Epithelial cell of proximal tubule (primary cell): ENCODE data around the gene SLC35D1. TPM values are rescaled to one million over a fixed set of nuclear protein-coding genes. Genes with fewer than 3 reads are reported as not detected.

Experiments
- DNase-seq: peaks from one replicate; pipeline ENCODE4 v3.0.0-alpha.2; 2011; ENCODE audit warnings: low read depth
- H3K4me3 ChIP-seq: 2 replicates; pipeline ENCODE4 v1.5.1; 2011; ENCODE audit warnings: low read depth, mild to moderate bottlenecking, low read length
- CTCF ChIP-seq: conservative IDR thresholded peaks from 2 replicates; pipeline ENCODE4 v1.5.1; 2012; ENCODE audit warnings: low read depth, mild to moderate bottlenecking, low read length
- total RNA-seq: library from RNA; depleted of rRNA; stranded (reverse); fragments of >200 nt; gene quantifications from 2 replicates; pipeline ENCODE4 v1.2.3, GENCODE V29; 2015

The SLC35D1 gene
- total RNA-seq, 1 donor from 2014 or later, result 3.6 TPM

- H3K4me3 ChIP-seq, result no peak overlapping the region
- DNase-seq, result no peak
- TF ChIP-seq CTCF, result no peak
Observed at GRCh38 chr1:67061266-67061665, 7.3 kb upstream of the SLC35D1 start.

GRCh38 chr1:67060811-67061218, 6.9 kb upstream of the SLC35D1 start:
- peak; percentile 87 for DNase-seq
- H3K4me3 ChIP-seq, result no peak overlapping the region
- TF ChIP-seq CTCF, result no peak

GRCh38 chr1:67059346-67059745, 5.4 kb upstream of the SLC35D1 start:
- DNase-seq, result no peak
- no peak overlapping the region for H3K4me3 ChIP-seq
- TF ChIP-seq CTCF, result no peak

GRCh38 chr1:67058761-67059160, 4.8 kb upstream of the SLC35D1 start:
- no peak for TF ChIP-seq CTCF
- no peak overlapping the region for H3K4me3 ChIP-seq
- no peak for DNase-seq

- no peak for DNase-seq
- TF ChIP-seq CTCF, result no peak
- H3K4me3 ChIP-seq, result no peak overlapping the region
Observed at GRCh38 chr1:67058242-67058641, 4.3 kb upstream of the SLC35D1 start.

- DNase-seq, result no peak
- TF ChIP-seq CTCF, result no peak
Observed at GRCh38 chr1:67053535-67053784, 488 bp downstream of the SLC35D1 start.

GRCh38 chr1:67052741-67053534, 1.0 kb downstream of the SLC35D1 start:
- no peak for DNase-seq
- no peak for TF ChIP-seq CTCF
- peak overlapping the region; percentile 68 for H3K4me3 ChIP-seq

More at GRCh38 chr1:67053535-67053784, 488 bp downstream of the SLC35D1 start:
- peak overlapping the region; percentile 68 for H3K4me3 ChIP-seq
